Skin of body (tissue), 2 donors: ENCODE results near the gene CACNA2D3. TPM values are rescaled to one million over a fixed set of nuclear protein-coding genes. Genes with fewer than 3 reads are reported as not detected.

ENCODE experiments used
- DNase-seq: peaks from one replicate; lab custom pipeline; 2025; lab: John Stamatoyannopoulos, UW
- total RNA-seq: library from RNA; depleted of rRNA; stranded (reverse); fragments of >200 nt; gene quantifications from one replicate; pipeline ENCODE4 v1.2.3, GENCODE V29; 2014

Gene CACNA2D3
- total RNA-seq, 1 donor from 2014 or later = 1.2 TPM

- DNase-seq = no peak
Observed at GRCh38 chr3:54527953-54528352, 405.6 kb downstream of the CACNA2D3 start.

DNA sequence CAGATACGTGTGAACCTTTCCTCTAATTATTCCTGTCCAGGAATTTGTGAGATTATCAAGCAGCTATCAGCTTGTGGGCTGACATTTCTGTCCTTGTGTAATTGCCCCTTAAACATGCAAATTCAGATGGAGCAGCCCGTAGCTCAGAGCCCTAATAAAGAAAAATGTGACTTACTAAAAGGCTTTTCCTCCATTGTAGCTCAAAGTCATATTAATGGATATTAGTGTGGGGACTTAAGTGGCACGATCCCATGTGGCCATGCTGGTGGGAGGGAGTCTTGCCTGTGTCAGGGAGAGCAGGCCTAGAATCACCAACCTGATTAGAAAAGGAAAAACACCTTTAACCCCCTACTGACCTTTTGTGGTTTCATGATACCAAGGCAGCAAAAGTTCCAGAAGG lies 406.3 kb downstream of the CACNA2D3 start:
- no peak for DNase-seq

DNA sequence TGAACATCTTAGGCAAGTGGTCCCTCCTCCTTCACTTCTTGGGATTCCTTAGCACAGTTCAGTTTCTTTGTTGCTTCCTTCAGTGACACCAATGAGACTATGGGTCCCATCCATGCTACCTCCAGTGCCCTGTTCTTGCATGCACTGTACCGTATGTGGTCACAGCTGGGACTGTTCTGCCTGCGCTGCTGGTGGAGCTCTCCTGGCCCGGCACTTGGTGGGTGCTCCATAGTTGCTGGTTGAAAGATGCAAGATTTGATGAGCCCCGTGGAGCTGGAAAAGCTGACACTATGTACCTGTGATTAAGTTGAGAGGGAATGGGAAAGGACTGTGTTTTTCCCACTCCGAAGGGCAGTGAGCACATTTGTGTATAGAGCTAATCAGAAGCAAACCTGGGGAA lies 407.7 kb downstream of the CACNA2D3 start:
- no peak for DNase-seq

DNA sequence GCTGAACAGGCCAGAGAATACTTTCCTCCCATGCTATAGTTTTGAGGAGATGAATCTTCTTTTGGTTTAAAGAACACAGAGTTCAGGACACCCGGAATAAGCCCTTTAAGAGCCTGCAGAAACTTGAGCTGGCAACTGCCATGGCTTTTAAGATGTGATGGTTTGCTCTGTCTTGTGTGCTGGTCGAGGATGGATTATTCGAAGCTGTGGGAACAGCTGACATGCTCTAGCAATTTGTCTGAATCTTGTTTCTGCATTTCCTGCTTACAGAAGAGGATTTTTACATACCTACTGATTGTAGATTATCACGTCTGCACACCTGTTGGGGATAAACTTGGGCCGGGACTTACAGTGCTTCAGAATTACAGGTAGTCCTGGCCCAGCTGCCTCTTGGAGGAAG lies 408.6 kb downstream of the CACNA2D3 start:
- no peak for DNase-seq

DNA sequence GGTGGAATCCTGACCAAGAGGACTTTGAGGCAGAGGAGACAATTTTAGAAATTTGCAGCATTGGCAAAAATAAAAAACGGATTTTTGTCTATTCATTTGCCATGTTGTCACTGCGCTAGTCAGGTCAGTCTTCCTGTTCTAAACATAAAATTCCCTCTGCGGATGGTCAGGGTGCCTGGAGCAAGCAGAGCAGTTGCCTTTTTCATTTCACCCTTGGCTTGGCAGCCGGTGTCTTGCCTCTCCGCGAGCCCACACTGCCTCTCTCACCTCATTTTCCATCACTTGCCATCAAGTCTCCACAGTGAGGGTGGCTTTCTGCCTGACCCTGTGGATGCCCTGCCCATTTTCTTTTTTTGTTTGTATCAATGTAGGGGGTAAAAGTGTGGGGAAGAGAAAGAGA lies 409.4 kb downstream of the CACNA2D3 start:
- no peak for DNase-seq

GRCh38 chr3:54533856-54534255 lies 411.5 kb downstream of the CACNA2D3 start:
- DNase-seq = no peak

- DNase-seq = no peak
Observed at GRCh38 chr3:54535619-54536018, 413.3 kb downstream of the CACNA2D3 start.

DNA sequence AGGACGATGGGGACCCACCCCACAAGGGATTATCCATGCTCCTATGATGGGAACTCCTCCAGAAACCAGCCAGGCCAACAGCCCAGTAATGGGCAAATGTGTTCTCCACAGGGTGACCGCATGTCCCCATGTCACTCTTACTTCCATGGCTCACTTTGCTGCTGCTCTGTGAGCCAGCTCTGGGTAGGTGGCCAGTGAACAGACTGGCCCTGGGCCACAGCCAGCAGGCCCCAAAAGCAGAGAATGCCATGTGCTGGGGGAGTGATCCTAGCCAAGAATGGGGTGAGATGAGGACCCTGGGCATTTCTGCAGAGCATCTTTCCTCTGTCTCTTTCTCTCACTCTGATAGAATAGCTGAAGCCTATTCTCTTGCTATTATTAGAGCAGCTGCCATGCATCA lies 414.1 kb downstream of the CACNA2D3 start:
- DNase-seq = no peak

- no peak for DNase-seq
Observed at GRCh38 chr3:54537506-54537905, 415.2 kb downstream of the CACNA2D3 start.

DNA sequence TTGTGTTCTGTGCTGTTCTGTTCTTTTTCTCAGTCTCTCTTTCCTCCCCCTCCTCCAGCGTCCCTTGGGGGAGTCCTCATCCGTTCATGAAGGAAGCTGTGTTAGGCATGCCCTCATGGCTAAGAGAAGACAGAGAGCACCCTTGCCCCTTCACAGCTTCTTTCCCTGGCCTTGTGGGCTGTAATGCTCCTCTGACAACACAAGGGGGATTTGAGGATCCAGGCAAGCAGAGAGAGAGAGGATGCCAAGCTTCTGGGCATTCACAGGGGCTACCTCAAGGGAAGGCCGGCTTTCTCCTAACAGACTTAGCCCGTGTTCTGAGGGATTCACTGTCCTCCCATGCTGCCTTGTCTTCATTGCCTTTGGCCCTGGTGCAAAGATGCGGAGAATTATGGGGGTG lies 416.0 kb downstream of the CACNA2D3 start:
- no peak for DNase-seq

GRCh38 chr3:54541369-54541768 lies 419.0 kb downstream of the CACNA2D3 start:
- DNase-seq = no peak

GRCh38 chr3:54543446-54543845 lies 421.1 kb downstream of the CACNA2D3 start:
- DNase-seq = no peak

DNA sequence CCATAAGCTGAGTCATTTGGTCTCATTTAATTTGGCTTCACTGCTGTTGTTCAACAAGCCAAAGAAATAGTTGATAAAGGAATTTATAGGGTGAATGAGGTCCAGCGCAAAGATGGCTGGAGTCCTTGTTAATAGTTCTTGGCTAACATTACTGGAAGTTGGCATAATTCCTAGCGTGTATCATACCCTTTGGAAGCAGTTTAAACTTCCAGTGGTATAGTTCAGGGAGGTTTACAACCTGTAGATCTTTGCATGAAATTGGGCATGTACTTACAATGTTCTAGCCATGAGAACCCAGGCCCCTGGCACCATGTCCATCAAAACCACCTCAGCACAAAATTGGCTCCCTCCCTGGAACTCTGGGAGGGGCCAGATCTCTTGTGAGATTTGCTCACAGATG lies 424.7 kb downstream of the CACNA2D3 start:
- no peak for DNase-seq

- no peak for DNase-seq
Observed at GRCh38 chr3:54547846-54548245, 425.5 kb downstream of the CACNA2D3 start.

DNA sequence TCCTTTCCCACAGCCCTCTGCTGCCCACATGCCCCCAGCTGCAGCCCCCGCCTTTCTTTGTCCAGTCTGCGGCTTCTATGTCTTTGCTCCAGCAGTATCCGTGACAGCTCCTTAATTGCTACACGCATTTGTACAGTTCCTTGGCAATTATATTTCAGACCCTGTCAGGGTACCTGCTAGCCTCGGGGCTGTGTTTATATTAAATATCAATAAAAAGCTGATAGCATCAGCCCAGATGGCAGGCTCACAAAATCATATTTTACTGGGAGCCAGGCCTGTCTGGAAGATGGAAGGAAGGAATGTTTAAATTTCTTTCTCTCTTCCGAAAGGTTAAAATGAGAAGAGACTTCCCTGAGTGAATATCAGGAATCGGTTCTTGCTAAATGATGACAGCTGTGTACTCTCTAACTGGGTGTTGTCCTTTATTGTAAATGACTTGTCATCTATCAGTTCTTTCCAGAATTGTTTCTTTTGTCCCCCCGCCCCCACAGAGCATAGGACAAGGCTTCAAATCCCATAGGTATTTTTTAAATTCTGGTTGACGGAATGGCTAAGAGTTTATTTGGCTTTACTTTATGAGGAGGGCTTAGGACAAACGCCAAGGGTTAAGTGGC lies 427.4 kb downstream of the CACNA2D3 start:
- DNase-seq = no peak

DNA sequence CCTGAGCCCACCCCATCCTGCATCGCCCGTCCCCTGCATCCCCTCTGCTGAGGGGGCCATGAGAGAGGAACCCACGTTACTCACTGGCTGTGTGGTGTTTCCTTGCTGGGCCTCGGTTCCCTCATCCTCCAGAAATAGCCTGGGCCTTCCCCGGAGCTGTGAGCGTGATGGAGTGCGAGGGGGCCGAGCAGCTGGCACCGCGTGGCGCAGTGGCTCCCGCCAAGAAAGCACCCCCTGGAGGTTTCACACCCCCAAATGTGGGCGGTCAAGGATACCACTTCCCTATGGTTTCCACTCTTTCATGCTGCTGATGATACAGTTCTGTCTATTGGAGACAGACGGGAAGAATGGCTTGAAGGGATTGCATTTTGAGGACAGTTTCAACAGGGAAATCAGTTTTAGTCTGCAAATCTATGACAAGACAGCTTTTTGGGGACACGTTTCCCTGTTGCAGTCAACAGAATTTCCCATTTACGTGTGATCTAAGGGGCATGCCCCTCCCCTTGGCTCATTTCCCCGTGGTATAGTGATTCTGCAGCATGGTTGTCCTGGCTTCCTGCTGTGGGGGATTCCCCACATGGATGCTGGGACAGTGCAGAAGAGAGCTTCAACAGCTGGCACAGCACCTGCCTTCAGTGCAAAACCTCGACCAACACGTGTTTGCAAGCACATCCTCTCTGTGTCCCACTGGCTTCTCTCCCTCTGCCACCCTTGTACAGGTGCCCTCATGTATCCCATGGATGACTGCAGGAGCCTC lies 428.0 kb downstream of the CACNA2D3 start:
- no peak for DNase-seq

DNA sequence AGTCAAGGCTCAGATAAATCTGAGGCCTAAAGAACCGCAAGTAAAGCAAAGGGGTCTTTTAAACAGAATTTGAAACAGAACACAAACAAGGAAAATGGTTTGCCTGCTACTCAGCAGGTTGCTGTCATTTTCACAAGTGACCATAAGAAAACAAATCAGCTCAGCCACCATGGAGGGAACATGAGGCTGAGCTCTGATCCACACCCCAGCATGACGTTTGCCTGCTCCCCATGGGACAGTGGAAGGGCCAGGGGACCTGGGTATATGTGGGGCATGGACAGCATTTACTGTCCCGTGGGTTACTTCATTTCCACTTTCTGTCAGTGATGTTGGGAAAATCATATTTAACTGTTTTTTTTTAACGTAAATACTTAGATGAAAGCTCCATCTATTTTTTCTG lies 434.3 kb downstream of the CACNA2D3 start:
- DNase-seq = no peak

GRCh38 chr3:54557538-54558428 lies 435.4 kb downstream of the CACNA2D3 start:
- no peak for DNase-seq

DNA sequence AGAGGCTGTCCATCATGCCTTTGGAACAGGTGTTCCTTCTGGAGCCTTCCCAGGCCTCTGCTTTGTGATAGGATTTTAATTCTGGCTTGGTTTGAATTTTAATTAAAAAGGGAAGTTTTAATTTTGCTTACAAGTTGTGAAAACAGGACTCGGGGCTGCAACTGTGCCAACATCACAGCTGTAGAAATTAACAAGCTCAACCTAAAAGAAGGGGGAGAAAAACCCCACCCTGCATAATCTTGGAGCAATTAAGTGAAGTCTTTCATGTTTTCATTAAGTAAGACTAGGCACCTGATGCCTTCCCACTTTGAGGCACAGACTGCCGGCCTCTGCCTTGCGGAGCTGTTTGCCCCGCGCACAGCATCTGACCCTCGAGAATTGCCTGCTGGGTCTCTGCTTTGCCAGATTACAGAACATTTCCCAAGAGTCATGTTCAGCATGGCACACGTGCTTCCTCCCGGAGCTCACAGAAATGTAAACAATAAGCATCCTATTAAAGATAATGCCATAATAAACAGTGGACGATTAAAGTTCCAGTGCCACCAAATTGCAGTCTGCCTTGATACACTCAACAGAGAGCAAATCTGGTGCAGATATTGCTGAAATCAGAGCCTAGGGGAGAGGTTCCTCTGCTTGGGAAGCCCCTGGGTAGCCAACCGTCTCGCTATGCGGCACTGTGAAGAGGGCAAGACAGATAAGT lies 441.3 kb downstream of the CACNA2D3 start:
- DNase-seq = no peak

GRCh38 chr3:54564374-54564925 lies 442.1 kb downstream of the CACNA2D3 start:
- DNase-seq = no peak

DNA sequence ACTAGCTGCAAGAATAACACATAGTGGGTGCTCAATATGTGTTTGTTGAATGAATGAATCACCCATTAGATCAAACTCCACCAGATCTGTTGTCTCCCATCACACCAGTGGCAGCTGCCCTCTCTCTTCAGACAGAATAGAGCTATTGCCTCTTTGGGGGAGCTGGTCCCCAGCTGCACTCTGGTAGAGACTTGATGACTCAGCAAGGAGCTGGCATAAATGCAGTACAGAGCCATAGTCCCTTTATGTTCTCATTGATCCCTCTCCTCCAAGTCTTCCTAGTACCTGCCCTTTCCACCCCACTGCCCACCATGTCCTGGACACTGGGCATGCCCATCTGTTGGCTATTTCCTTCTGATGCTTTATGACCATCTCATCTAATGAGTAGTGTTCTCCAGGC lies 443.6 kb downstream of the CACNA2D3 start:
- DNase-seq = no peak
